GM23248 (cell line): ENCODE measurements around the gene BOLA1. TPM values are rescaled to one million over a fixed set of nuclear protein-coding genes. Genes with fewer than 3 reads are reported as not detected.

Source experiments
- DNase-seq: peaks from one replicate; pipeline ENCODE4 v3.0.0-alpha.2; 2015
- H2AFZ ChIP-seq: fragments of 200-600 bp; sonication (generic); 2 replicates; pipeline ENCODE4 v1.6.1; 2016; ENCODE audit warnings: antibody characterized with exemption
- H3F3A ChIP-seq: fragments of 200-600 bp; sonication (generic); 2 replicates; pipeline ENCODE4 v1.6.1; 2016; ENCODE audit warnings: mild to moderate bottlenecking, antibody characterized with exemption, mixed run types; ENCODE audit not compliant: insufficient read depth
- H3K27ac ChIP-seq: fragments of 200-600 bp; sonication (generic); 2 replicates; pipeline ENCODE4 v1.5.1; 2016; ENCODE audit warnings: mild to moderate bottlenecking
- H3K27me3 ChIP-seq: fragments of 200-600 bp; sonication (generic); replicated peaks from 2 replicates; pipeline ENCODE4 v1.6.1; 2016; ENCODE audit warnings: mild to moderate bottlenecking; ENCODE audit not compliant: insufficient read depth
- H3K36me3 ChIP-seq: fragments of 200-600 bp; sonication (generic); 2 replicates; pipeline ENCODE4 v1.6.1; 2016; ENCODE audit warnings: low read depth, mild to moderate bottlenecking
- H3K4me1 ChIP-seq: fragments of 200-600 bp; sonication (generic); 2 replicates; pipeline ENCODE4 v1.6.1; 2016; ENCODE audit warnings: mild to moderate bottlenecking; ENCODE audit not compliant: insufficient read depth
- H3K4me2 ChIP-seq: fragments of 200-600 bp; sonication (generic); one replicate; pipeline ENCODE4 v1.6.1; 2016; ENCODE audit warnings: mild to moderate bottlenecking; ENCODE audit not compliant: unreplicated experiment
- H3K4me3 ChIP-seq: fragments of 200-600 bp; sonication (generic); 2 replicates; pipeline ENCODE4 v1.5.1; 2016; ENCODE audit warnings: mild to moderate bottlenecking
- H3K79me2 ChIP-seq: fragments of 200-600 bp; sonication (generic); 2 replicates; pipeline ENCODE4 v1.6.1; 2016; ENCODE audit warnings: mild to moderate bottlenecking; ENCODE audit not compliant: insufficient read depth
- H3K9ac ChIP-seq: fragments of 200-600 bp; sonication (generic); 2 replicates; pipeline ENCODE4 v1.6.1; 2016; ENCODE audit warnings: mild to moderate bottlenecking
- H3K9me2 ChIP-seq: fragments of 200-600 bp; sonication (generic); 2 replicates; pipeline ENCODE4 v1.6.1; 2016; ENCODE audit warnings: mixed run types, mild to moderate bottlenecking, moderate library complexity; ENCODE audit not compliant: insufficient read depth
- H3K9me3 ChIP-seq: fragments of 200-600 bp; sonication (generic); one replicate; pipeline ENCODE4 v1.6.1; 2017; ENCODE audit warnings: low read depth
- H4K20me1 ChIP-seq: fragments of 200-600 bp; sonication (generic); 2 replicates; pipeline ENCODE4 v1.6.0; 2016; ENCODE audit not compliant: insufficient read depth
- EZH2 ChIP-seq: fragments of 200-600 bp; sonication (generic); IDR thresholded peaks from 2 replicates; pipeline ENCODE4 v1.6.1; 2018; ENCODE audit warnings: antibody characterized with exemption, mild to moderate bottlenecking; ENCODE audit not compliant: insufficient read depth, poor library complexity, severe bottlenecking
- EZH2phosphoT487 ChIP-seq: fragments of 200-600 bp; sonication (generic); IDR thresholded peaks from 2 replicates; pipeline ENCODE4 v1.6.1; 2018; ENCODE audit warnings: antibody characterized with exemption, moderate library complexity, mild to moderate bottlenecking, low read depth; ENCODE audit not compliant: insufficient read depth
- WGBS, 2 experiments: methylation state at CpG; one replicate each; pipeline ENCODE4 v1.1.6; 2015 to 2017; ENCODE audit warnings: low lambda C conversion rate in 2 of 2, low coverage in 1 of 2; ENCODE audit errors: missing lambda C conversion rate in 2 of 2; 5-methylcytosine and 5-hydroxymethylcytosine counted together
- in situ Hi-C: fragments of 300-500 bp; cut with MboI; formaldehyde crosslinking; loops from 2 replicates; pipeline ENCODE4 v1.15.0; 2020
- polyA plus RNA-seq: library from polyadenylated mRNA; unstranded; fragments of >200 nt; fragmentation: Nextera tagmentation; extraction: Ambion mirVana; gene quantifications from 2 replicates; pipeline ENCODE4 v1.2.1, GENCODE V29; 2016
- total RNA-seq: library from RNA; depleted of rRNA; stranded (reverse); fragments of >200 nt; shearing (Covaris generic); gene quantifications from 2 replicates; pipeline ENCODE4 v1.2.3, GENCODE V29; 2014

Gene BOLA1
- total and polyA plus RNA-seq, 2 experiments from 2014 or later, result 16.4 to 18.6 TPM

DNA sequence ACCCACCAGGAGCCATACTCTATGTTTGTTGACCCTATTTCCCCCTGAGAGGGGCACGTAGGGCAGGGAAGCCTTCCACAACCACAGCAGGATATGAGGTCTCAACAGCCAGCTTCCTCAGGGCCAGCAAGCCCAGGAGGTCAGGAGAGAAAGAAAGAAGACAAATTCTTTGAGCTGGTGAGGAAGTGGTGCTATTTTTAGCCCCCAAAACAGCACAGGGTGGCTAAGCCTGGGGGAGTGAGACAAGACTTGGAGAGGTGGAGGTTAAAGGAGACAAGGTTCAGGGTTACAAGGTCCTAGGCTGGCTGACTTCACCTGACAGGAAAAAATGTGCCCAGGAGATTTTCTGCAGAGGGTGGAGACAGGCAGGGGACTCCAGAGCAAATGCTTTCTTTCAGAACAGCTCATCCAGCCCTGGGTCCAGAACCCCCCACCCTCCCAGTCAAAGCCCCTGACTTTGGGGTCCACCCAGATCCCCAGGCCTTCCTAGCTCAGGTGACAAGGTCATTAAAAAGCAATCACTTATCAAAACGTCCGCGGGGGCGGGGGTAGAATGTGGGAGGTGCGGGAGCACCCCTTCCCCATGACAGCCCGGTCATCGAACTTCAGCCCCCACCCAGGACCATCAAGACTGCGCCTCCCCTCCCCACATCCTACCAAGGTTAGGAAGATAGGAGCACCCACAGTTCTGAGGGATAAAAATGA is 17.0 kb downstream of the BOLA1 start:
- Histone ChIP-seq H2AFZ (no peak overlapping the region), H3K9me2 (no peaks in the 10 kb centered on the region), H3K36me3 (no peaks in the 10 kb centered on the region), H3F3A (peaks cover 7% of the 10 kb centered on the region; the same call in 1 of the 2 replicates), H3K27me3 (no peaks in the 10 kb centered on the region), H3K4me2 (no peak overlapping the region), H3K9ac (no peak overlapping the region), H3K4me1 (no peaks in the 10 kb centered on the region), H3K79me2 (no peaks in the 10 kb centered on the region), H3K9me3 (no peaks in the 10 kb centered on the region), H4K20me1 (no peaks in the 10 kb centered on the region), H3K27ac (no peak overlapping the region), H3K4me3 (no peak overlapping the region)
- no peak for TF ChIP-seq EZH2phosphoT487
- in situ Hi-C loops, result no loop called here
- 13 to 21% methylated on average over 9 of the region's 9 CpGs for WGBS, 2 experiments
- no peak for DNase-seq

DNA sequence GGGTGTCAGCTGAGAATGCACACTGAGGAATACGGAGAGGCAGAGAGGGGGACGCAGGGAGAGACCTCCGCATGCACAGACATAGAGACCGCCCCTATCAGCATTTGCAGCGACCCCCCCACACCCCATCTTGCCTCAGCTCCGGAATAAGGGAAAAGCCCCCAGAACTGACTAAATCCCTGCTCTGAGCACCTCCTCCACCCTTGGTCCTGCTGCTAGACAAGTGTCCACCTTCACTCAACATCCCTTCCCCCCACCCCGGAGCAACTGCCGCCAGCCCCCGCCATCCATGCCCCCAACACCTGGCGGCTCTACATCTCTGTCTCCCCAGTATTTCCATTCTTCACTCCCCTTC is 17.5 kb downstream of the BOLA1 start:
- H3K4me1 ChIP-seq, result no peaks in the 10 kb centered on the region
- in situ Hi-C loops, result no loop called here
- no peak overlapping the region for H3K27ac ChIP-seq
- H3K9me3 ChIP-seq, result no peaks in the 10 kb centered on the region
- H3K36me3 ChIP-seq, result peaks cover 5% of the 10 kb centered on the region; the same call in 1 of the 2 replicates
- H3K27me3 ChIP-seq, result no peaks in the 10 kb centered on the region
- no peak for TF ChIP-seq EZH2
- TF ChIP-seq EZH2phosphoT487, result no peak
- H4K20me1 ChIP-seq, result no peaks in the 10 kb centered on the region
- H3K9me2 ChIP-seq, result no peaks in the 10 kb centered on the region
- no peak overlapping the region for H3K4me3 ChIP-seq
- H3F3A ChIP-seq, result peaks cover 12% of the 10 kb centered on the region
- 14 to 25% methylated on average over 5 to 10 of the region's 10 CpGs for WGBS, 2 experiments
- no peak overlapping the region for H3K9ac ChIP-seq
- H2AFZ ChIP-seq, result no peak overlapping the region; the same call in 1 of the 2 replicates
- H3K4me2 ChIP-seq, result no peak overlapping the region
- H3K79me2 ChIP-seq, result no peaks in the 10 kb centered on the region
- DNase-seq, result no peak

GRCh38 chr1:149917571-149918144 is 18.3 kb downstream of the BOLA1 start, which contains the start of gene SV2A:
SV2A (minus strand) TSS chr1:149917844; CDS start chr1:149913840, 4,004 bp downstream.
- Histone ChIP-seq H3K4me2 (peak within 1 kb of the TSS; percentile 71), H3F3A (peaks cover 16% of the 10 kb centered on the region), H2AFZ (peak within 1 kb of the TSS; percentile 79), H3K27ac (no peak within 1 kb of the TSS), H3K27me3 (no peaks in the 10 kb centered on the region), H3K9me2 (no peaks in the 10 kb centered on the region), H4K20me1 (no peaks in the 10 kb centered on the region), H3K9me3 (no peaks in the 10 kb centered on the region), H3K9ac (peak within 1 kb of the TSS; percentile 53), H3K4me1 (no peaks in the 10 kb centered on the region), H3K79me2 (no peaks in the 10 kb centered on the region), H3K4me3 (peak within 1 kb of the TSS; percentile 67), H3K36me3 (peaks cover 9% of the 10 kb centered on the region)
- peak; percentile 26 for DNase-seq
- TF ChIP-seq EZH2 (no peak), EZH2phosphoT487 (no peak)
- 1 to 4% methylated on average over 12 to 22 of the region's 24 CpGs for WGBS, 2 experiments
- in situ Hi-C loops, result no loop called here

DNA sequence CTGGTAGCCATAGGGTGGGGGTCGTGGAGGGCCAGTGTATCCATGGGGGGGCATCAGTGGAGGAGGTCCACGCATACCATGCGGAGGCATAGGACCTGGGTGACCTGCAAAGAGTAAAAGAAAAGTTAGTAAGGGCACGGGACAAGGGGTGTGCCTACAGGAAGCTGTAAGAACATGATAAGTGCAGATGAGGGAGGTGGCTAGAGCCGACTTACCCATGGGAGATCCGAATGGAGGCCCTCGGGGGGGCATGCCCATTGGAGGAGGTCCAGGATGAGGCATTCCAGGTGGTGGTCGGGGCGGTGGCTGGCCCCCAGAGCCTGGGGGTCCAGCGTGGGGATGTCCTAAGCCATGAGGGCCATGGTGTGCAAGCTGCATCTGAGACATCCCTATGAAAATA is 24.3 kb downstream of the BOLA1 start:
- WGBS, 2 experiments, result 78 to 84% methylated on average over 7 to 10 of the region's 10 CpGs
- Histone ChIP-seq H3K4me1 (peaks cover 23% of the 10 kb centered on the region), H3K36me3 (peaks cover 42% of the 10 kb centered on the region), H3K9me3 (no peaks in the 10 kb centered on the region), H3F3A (peaks cover 28% of the 10 kb centered on the region), H3K27me3 (no peaks in the 10 kb centered on the region), H3K4me3 (no peak overlapping the region), H4K20me1 (no peaks in the 10 kb centered on the region), H3K9me2 (no peaks in the 10 kb centered on the region), H2AFZ (no peak overlapping the region), H3K4me2 (no peak overlapping the region), H3K27ac (no peak overlapping the region), H3K9ac (no peak overlapping the region), H3K79me2 (peaks cover 35% of the 10 kb centered on the region)
- in situ Hi-C loops, result no loop called here
- TF ChIP-seq EZH2phosphoT487 (no peak), EZH2 (no peak)
- no peak for DNase-seq
